Measurements from ENCODE around the gene ACTR10.
A peak's percentile ranks its signal among the peaks of the same experiment; 100 is the strongest.

ACTR10 gene

GRCh38 chr14:58199726-58200479 lies at the start of gene ACTR10:
Gene ACTR10, plus strand, starts transcription at chr14:58200149. Its CDS starts 69 bp downstream, at chr14:58200218.
- peak; percentile 90 to 92 for DNase-seq

- no peak for DNase-seq
Observed at GRCh38 chr14:58150243-58150805, 49.6 kb upstream of the ACTR10 start.

- DNase-seq = peak in 1 of 2 donors; percentile 27
Observed at GRCh38 chr14:58151133-58152013, 48.6 kb upstream of the ACTR10 start.

- DNase-seq = peak; percentile 52 to 75
Observed at GRCh38 chr14:58152014-58152857, 47.7 kb upstream of the ACTR10 start, which contains the start of gene ARMH4. Gene ARMH4, minus strand, starts transcription at chr14:58152213. Its CDS starts 12,855 bp downstream, at chr14:58139358.

- DNase-seq = no peak
Observed at GRCh38 chr14:58160561-58160960, 39.4 kb upstream of the ACTR10 start.

GRCh38 chr14:58166005-58166983 lies 33.7 kb upstream of the ACTR10 start:
- peak; percentile 84 to 86 for DNase-seq

GRCh38 chr14:58167057-58167456 lies 32.9 kb upstream of the ACTR10 start:
- no peak for DNase-seq

- no peak for DNase-seq
Observed at GRCh38 chr14:58167891-58168290, 32.1 kb upstream of the ACTR10 start.

- peak; percentile 49 to 53 for DNase-seq
Observed at GRCh38 chr14:58171090-58171489, 28.9 kb upstream of the ACTR10 start.

- no peak for DNase-seq
Observed at GRCh38 chr14:58177125-58177524, 22.8 kb upstream of the ACTR10 start.

- DNase-seq = no peak
Observed at GRCh38 chr14:58189176-58189575, 10.8 kb upstream of the ACTR10 start.

GRCh38 chr14:58191763-58192601 lies 8.0 kb upstream of the ACTR10 start:
- DNase-seq = no peak

- no peak for DNase-seq
Observed at GRCh38 chr14:58193542-58193941, 6.4 kb upstream of the ACTR10 start.

- no peak for DNase-seq
Observed at GRCh38 chr14:58196198-58196597, 3.8 kb upstream of the ACTR10 start.

- no peak for DNase-seq
Observed at GRCh38 chr14:58198086-58198485, 1.9 kb upstream of the ACTR10 start.

GRCh38 chr14:58200480-58200841 lies 512 bp downstream of the ACTR10 start:
- no peak for DNase-seq

- DNase-seq = no peak
Observed at GRCh38 chr14:58200846-58201245, 897 bp downstream of the ACTR10 start.

GRCh38 chr14:58213176-58213575 lies 13.2 kb downstream of the ACTR10 start:
- no peak for DNase-seq

GRCh38 chr14:58215191-58215914 lies 15.4 kb downstream of the ACTR10 start:
- DNase-seq = no peak

GRCh38 chr14:58216544-58216943 lies 16.6 kb downstream of the ACTR10 start:
- DNase-seq = no peak
